DND-41 (cell line): ENCODE data around the gene HCN2.
"Not testable (repeated sequence)": the region's sequence is repeated elsewhere in the genome, so short reads cannot be mapped to it uniquely, and the experiment has no call there.

ENCODE experiments used
- ATAC-seq: fragments of 200-7000 bp; cut with Tn5 transposase; 3 replicates; pipeline ENCODE4 v1.9.1; 2021; ENCODE audit warnings: low read depth; ENCODE audit not compliant: insufficient read depth
- DNase-seq: peaks from one replicate; pipeline ENCODE4 v3.0.0-alpha.2; 2020
- H2AFZ ChIP-seq: 2 replicates; pipeline ENCODE4 v1.6.0; 2012; ENCODE audit warnings: low read depth, low read length
- H3K27ac ChIP-seq: 2 replicates; pipeline ENCODE4 v1.5.1; 2012; ENCODE audit warnings: low read length, inconsistent platforms
- H3K27me3 ChIP-seq: fragments of 200-600 bp; sonication (generic); 2 replicates; pipeline ENCODE4 v1.6.0; 2012; ENCODE audit warnings: low read length, mild to moderate bottlenecking, inconsistent platforms; ENCODE audit not compliant: insufficient read depth, poor library complexity
- H3K36me3 ChIP-seq: 2 replicates; pipeline ENCODE4 v1.5.1; 2012; ENCODE audit warnings: low read length, inconsistent platforms; ENCODE audit not compliant: insufficient read depth
- H3K4me1 ChIP-seq: 2 replicates; pipeline ENCODE4 v1.5.1; 2012; ENCODE audit warnings: mild to moderate bottlenecking, low read length; ENCODE audit not compliant: insufficient read depth
- H3K4me2 ChIP-seq: 2 replicates; pipeline ENCODE4 v1.6.0; 2012; ENCODE audit warnings: mild to moderate bottlenecking, moderate library complexity, low read length, inconsistent platforms; ENCODE audit not compliant: insufficient read depth
- H3K4me3 ChIP-seq, 2 experiments: fragments of 200-600 bp in 1 of 2; shearing (Covaris generic) in 1 of 2; 2 replicates each; pipeline ENCODE4 v1.5.1; 2012 to 2016; ENCODE audit warnings: inconsistent platforms in 2 of 2, low read length in 2 of 2, mild to moderate bottlenecking in 2 of 2, low read depth in 1 of 2, moderate library complexity in 1 of 2
- H3K79me2 ChIP-seq: 2 replicates; pipeline ENCODE4 v1.6.0; 2012; ENCODE audit warnings: low read length, inconsistent platforms; ENCODE audit not compliant: insufficient read depth
- H3K9ac ChIP-seq: 2 replicates; pipeline ENCODE4 v1.6.0; 2012; ENCODE audit warnings: low read depth, mild to moderate bottlenecking, inconsistent platforms, low read length, moderate library complexity
- H3K9me3 ChIP-seq: 2 replicates; pipeline ENCODE4 v1.5.1; 2012; ENCODE audit warnings: low read length, moderate library complexity, mild to moderate bottlenecking, inconsistent platforms; ENCODE audit not compliant: insufficient read depth, severe bottlenecking
- H4K20me1 ChIP-seq: 2 replicates; pipeline ENCODE4 v1.6.0; 2012; ENCODE audit warnings: low read length; ENCODE audit not compliant: insufficient read depth
- EZH2 ChIP-seq: IDR thresholded peaks from 3 replicates; pipeline ENCODE4 v1.6.1; 2012; ENCODE audit warnings: borderline replicate concordance, low read depth, mild to moderate bottlenecking, moderate library complexity, low read length, inconsistent platforms; ENCODE audit not compliant: severe bottlenecking
- TF ChIP-seq, protein P1 (sequence below): IDR thresholded peaks from 2 replicates; pipeline ENCODE4 v1.5.1; 2012; ENCODE audit warnings: borderline replicate concordance, low read length, moderate library complexity, mild to moderate bottlenecking; ENCODE audit not compliant: poor library complexity, severe bottlenecking; ENCODE audit errors: extremely low read depth

HCN2 gene

DNA sequence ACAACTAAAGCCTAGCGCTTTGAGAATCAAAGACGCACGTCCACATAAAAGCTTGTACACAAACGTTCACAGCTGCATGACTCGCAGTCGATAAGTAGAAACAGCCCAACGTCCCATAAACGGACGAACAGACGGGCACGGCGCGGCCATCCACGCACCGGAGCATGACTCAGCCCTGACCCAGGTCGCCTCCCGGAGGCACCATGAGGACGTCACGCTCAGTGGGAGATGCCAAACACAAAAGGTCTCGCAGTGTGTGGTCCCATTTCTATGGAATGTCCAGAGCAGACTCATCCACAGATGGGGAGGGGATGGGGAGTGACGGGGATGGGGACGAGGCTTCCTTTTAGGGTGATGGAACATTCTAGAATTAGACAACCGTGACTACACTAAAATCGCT lies 34.3 kb downstream of the HCN2 start:
- H3K9ac ChIP-seq, result no peak overlapping the region
- no peak for DNase-seq

DNA sequence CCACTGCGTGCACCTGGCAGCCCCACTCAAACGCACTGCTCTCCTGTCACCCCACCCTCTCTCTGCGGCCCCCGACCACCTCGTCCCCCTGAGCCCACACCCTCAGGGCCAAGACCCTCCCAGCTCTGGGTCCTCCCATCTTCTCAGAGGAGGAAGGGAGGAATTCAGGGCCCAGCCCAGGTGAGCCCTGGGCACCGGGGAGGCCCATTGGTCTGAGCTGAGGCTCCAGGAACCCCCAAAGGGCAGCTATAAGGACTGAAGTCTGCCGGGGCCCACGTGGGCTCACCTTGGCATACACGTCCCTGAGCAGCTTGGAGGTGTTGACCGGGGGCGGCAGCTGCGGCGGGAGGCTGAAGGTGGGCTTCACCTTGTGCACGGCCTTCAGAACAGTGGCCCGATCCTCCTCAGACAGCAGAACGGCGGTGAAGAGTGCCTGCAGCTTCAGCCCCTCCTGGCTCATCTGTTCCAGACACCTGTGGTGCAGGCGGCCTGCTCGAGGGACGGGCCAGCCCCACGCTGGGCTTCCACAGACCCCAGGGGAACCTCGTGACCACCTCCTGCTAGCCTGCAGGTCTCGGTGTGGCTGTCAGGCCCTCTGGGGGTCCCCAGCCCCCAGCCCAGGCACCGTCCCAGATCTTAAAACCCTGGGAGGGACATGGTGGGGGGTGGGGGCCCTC lies 34.9 kb downstream of the HCN2 start:
- peaks cover 24% of the 10 kb centered on the region for H4K20me1 ChIP-seq
- ATAC-seq, result no peak
- H3K27me3 ChIP-seq, result no peaks in the 10 kb centered on the region
- H2AFZ ChIP-seq, result no peak overlapping the region
- no peak for TF ChIP-seq EZH2
- TF ChIP-seq, protein P1, sequence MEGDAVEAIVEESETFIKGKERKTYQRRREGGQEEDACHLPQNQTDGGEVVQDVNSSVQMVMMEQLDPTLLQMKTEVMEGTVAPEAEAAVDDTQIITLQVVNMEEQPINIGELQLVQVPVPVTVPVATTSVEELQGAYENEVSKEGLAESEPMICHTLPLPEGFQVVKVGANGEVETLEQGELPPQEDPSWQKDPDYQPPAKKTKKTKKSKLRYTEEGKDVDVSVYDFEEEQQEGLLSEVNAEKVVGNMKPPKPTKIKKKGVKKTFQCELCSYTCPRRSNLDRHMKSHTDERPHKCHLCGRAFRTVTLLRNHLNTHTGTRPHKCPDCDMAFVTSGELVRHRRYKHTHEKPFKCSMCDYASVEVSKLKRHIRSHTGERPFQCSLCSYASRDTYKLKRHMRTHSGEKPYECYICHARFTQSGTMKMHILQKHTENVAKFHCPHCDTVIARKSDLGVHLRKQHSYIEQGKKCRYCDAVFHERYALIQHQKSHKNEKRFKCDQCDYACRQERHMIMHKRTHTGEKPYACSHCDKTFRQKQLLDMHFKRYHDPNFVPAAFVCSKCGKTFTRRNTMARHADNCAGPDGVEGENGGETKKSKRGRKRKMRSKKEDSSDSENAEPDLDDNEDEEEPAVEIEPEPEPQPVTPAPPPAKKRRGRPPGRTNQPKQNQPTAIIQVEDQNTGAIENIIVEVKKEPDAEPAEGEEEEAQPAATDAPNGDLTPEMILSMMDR, result no peak
- H3K79me2 ChIP-seq, result peaks cover 20% of the 10 kb centered on the region; the same call in 1 of the 2 replicates
- DNase-seq, result no peak
- H3K9ac ChIP-seq, result no peak overlapping the region
- H3K9me3 ChIP-seq, result no peaks in the 10 kb centered on the region
- H3K4me3 ChIP-seq, result no peak overlapping the region
- 0 out of 2 replicates have a peak, but pooled peaks cover 2% of the 10 kb centered on the region for H3K4me1 ChIP-seq
- H3K27ac ChIP-seq, result no peak overlapping the region
- H3K4me2 ChIP-seq, result no peak overlapping the region
- H3K36me3 ChIP-seq, result peaks cover 81% of the 10 kb centered on the region

More for the DNA sequence above, 34.3 kb downstream of the HCN2 start:
- no peak overlapping the region for H2AFZ ChIP-seq
- TF ChIP-seq EZH2, result no peak
- TF ChIP-seq, protein P1, result peak; percentile 28
- ATAC-seq, result no peak
- H3K27ac ChIP-seq, result no peak overlapping the region; the same call in 1 of the 2 replicates
- no peaks in the 10 kb centered on the region for H3K27me3 ChIP-seq
- H3K4me1 ChIP-seq, result 0 out of 2 replicates have a peak, but pooled peaks cover 2% of the 10 kb centered on the region
- H3K36me3 ChIP-seq, result peaks cover 81% of the 10 kb centered on the region
- no peak overlapping the region for H3K4me2 ChIP-seq
- no peak overlapping the region for H3K4me3 ChIP-seq
- H3K79me2 ChIP-seq, result peaks cover 17% of the 10 kb centered on the region; the same call in 1 of the 2 replicates
- H3K9me3 ChIP-seq, result no peaks in the 10 kb centered on the region
- H4K20me1 ChIP-seq, result peaks cover 21% of the 10 kb centered on the region

DNA sequence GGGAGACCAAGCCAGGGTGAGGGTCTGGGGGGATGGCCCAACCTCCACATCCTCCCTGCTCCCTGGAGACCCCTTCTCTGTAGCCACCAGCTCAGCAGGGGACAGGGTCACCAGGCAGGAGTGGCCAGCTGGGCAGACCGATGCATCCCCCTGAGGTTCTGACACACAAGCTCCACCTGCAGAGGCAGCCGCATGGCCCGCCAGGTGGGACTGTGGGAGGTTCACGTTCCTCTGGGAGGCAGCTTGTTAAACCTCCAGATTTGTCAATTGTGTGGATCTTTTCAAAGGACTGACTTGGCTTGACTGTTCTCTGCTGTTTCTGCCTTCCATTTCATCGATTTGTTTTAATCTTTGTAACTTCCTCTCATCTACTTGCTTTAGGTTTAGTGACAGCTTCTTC lies 35.6 kb downstream of the HCN2 start:
- Histone ChIP-seq H3K4me3 (no peak overlapping the region), H3K36me3 (peaks cover 79% of the 10 kb centered on the region), H3K9ac (no peak overlapping the region), H3K4me2 (no peak overlapping the region), H3K4me1 (peaks cover 6% of the 10 kb centered on the region; the same call in 1 of the 2 replicates), H3K79me2 (peaks cover 25% of the 10 kb centered on the region), H3K27ac (no peak overlapping the region), H4K20me1 (peaks cover 31% of the 10 kb centered on the region), H2AFZ (no peak overlapping the region), H3K27me3 (no peaks in the 10 kb centered on the region), H3K9me3 (no peaks in the 10 kb centered on the region)
- DNase-seq (no peak), ATAC-seq (no peak)
- TF ChIP-seq, protein P1, result no peak
- no peak for TF ChIP-seq EZH2

DNA sequence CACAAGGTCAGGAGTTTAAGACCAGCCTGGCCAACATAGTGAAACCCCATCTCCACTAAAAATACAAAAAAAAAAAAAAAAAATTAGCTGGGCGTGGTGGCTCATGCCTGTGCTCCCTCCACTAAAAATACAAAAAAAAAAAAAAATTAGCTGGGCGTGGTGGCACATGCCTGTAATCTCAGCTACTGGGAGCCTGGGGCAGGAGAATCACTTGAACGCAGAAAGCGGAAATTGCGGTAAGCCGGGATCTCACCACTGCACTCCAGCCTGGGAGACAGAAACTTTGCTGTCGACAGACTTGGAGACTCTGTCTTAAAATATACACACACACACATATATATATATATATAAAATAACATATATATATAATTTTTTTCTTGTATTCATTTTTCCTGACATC lies 36.9 kb downstream of the HCN2 start:
- DNase-seq, H3K9me3 ChIP-seq, ATAC-seq, H3K27me3 ChIP-seq, H3K9ac ChIP-seq, H3K27ac ChIP-seq, H3K4me3 ChIP-seq, H2AFZ ChIP-seq, H3K4me2 ChIP-seq: not testable (repeated sequence)
- H3K36me3 ChIP-seq, result peaks cover 79% of the 10 kb centered on the region
- peaks cover 38% of the 10 kb centered on the region for H4K20me1 ChIP-seq
- H3K4me1 ChIP-seq, result peaks cover 14% of the 10 kb centered on the region
- H3K79me2 ChIP-seq, result peaks cover 38% of the 10 kb centered on the region
